NCI-H82 (cell line): ENCODE measurements around the gene SMARCAL1.
A peak's percentile ranks its signal among the peaks of the same experiment; 100 is the strongest.

Experiments used
- DNase-seq: peaks from one replicate; lab custom pipeline; 2025; lab: John Stamatoyannopoulos, UW

SMARCAL1 gene

GRCh38 chr2:216392945-216393840, 19.1 kb upstream of the SMARCAL1 start:
- DNase-seq, result no peak

- DNase-seq, result no peak
Measured at GRCh38 chr2:216394881-216395280, 17.4 kb upstream of the SMARCAL1 start.

DNA sequence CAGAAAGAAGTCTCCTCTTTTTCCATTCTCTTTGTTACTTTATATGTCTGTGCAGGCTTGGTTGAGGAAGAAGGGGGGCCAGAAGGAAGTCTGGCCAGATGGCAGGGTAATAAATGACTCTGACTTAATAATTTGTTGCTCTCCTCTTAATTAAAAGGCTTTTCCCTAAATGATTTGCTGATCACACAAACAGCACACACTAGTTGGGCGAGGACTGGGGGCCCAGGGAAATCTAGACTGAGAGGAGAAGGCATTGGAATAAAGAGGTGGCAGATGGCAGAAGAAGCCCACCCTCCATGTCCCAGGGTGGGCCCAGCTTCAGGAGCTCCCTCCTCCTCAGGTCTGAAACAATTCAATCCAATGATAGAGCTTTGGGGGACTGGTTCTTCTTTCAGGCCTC, 12.7 kb upstream of the SMARCAL1 start:
- DNase-seq, result peak; percentile 80

- DNase-seq, result no peak
Measured at GRCh38 chr2:216402751-216403150, 9.5 kb upstream of the SMARCAL1 start.

DNA sequence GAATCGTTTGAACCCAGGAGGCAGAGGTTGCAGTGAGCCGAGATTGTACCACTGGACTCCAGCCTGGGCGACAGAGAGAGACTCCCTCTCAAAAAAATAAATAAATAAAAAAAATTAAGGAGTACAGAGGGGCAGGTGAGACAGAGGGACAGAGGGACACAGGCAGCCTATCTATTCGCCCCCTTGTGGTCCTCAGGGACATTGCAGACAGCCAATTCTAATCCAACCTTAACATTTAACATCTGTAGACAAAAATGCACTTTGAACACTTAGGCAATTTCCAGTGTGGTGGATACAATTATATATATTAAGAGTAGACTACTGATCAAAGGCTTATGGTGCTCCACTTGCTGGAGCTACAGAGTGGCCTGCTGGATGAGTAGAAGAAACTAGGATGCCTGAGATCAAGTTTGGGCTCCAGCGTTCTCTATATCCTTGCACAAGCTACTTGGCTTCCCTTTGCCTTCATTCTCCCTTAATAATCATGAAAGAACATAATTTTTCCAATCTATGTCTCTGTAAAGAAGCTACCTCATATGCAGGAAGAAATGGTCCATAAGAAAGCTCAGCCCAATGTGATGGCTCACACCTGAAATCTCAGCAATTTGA, 8.2 kb upstream of the SMARCAL1 start:
- DNase-seq, result peak; percentile 55

DNA sequence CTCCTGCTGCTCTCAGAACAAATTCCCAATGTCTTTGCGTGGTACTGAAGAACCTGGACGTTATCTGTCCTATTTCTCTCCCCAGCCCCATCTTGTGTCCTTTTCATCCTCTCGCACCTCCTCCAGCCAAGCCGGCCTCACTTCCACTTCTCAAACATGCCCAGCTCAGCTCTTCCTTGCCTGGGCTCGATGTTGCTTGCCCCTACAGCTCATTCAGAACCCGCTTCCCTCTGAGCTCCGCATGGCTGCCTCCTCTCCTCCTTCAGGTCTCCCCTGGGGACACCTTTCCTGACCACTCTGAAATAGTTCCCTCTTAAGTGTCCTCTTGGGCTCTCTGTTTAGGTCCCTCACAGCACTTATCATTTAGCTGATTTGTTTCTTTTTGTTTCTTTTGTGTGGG, 6.7 kb upstream of the SMARCAL1 start:
- no peak for DNase-seq

- no peak for DNase-seq
Measured at GRCh38 chr2:216406826-216407225, 5.5 kb upstream of the SMARCAL1 start.

DNA sequence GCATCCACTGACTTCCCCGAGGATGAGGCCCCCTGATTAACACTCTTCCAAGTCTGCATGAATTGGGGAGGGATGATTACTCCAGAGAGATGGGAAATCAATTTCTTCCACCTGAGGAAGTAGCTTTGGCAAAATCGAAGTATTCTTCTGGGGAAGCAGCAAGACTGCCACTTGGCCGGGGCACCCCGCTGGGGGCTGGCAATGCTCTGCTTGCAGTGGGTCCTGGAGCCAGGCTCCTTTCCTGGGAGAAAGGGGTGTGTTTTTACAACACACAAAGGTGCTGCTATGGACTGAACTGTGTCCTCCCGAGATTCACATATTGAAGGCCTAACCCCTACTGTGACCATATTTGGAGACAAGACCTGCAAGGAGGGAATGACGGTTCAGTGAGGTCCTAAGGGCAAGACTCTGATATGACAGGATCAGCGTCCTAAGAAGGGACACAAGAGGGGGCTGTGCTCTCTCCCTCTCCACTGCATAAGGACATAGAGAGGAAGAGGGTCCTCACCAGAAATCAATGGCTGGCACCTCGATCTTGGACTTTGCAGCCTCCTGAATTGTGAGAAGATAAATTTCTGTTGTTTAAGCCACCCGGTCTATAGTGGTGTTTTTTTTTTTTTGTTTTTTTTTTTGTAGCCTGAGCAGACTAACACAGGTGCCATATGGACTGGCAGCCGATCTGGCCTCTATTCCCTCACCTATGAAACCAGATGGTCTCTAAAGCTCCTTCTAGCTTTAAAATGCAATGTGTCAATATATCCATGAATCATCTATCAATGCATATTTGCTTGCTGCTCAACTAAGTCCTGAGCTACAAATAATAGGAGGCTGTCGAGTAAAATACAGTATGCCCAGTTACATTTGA, 3.6 kb upstream of the SMARCAL1 start:
- peak; percentile 84 for DNase-seq

- DNase-seq, result peak; percentile 19
Measured at GRCh38 chr2:216410550-216410949, 1.7 kb upstream of the SMARCAL1 start.

DNA sequence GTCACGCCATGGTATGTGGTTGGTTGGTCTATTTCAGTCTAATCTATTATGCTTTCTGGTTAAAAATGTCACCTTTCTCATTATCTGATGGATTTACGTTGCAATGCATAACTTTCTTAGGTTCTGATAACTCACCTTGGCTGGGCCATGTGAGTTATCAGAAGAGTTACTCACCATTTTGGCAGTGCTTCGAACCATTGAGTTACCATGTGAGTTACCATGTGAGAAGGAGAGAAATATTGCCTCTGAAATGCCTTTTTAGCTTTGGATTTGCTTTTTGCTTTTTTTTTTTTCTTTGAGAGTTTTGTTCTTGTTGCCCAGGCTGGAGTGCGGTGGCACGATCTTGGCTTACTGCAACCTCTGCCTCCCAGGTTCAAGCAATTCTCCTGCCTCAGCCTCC, 1.6 kb downstream of the SMARCAL1 start:
- no peak for DNase-seq

GRCh38 chr2:216414772-216415319, 2.6 kb downstream of the SMARCAL1 start:
- no peak for DNase-seq

DNA sequence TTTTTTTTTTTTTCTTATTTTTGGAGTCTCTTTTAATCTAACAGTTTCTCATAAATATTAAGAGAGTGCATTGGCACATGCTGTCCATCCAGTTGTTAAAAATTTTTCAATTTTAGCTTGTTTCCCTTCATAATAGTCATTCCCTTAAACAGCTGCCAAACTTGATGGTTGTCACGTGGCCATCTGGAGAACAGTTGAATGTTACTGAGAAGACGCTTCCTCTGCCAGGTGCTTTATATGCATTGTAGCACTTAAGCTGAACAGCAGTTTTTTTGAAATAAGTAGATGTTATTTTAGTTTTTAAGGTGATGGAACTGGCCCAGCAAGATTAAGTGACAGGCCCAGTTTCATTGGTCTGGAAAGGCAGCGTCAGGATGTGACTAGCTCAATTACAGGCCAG, 3.3 kb downstream of the SMARCAL1 start:
- no peak for DNase-seq

GRCh38 chr2:216416571-216417307, 4.5 kb downstream of the SMARCAL1 start:
- DNase-seq, result no peak

- DNase-seq, result no peak
Measured at GRCh38 chr2:216418981-216419380, 6.7 kb downstream of the SMARCAL1 start.

DNA sequence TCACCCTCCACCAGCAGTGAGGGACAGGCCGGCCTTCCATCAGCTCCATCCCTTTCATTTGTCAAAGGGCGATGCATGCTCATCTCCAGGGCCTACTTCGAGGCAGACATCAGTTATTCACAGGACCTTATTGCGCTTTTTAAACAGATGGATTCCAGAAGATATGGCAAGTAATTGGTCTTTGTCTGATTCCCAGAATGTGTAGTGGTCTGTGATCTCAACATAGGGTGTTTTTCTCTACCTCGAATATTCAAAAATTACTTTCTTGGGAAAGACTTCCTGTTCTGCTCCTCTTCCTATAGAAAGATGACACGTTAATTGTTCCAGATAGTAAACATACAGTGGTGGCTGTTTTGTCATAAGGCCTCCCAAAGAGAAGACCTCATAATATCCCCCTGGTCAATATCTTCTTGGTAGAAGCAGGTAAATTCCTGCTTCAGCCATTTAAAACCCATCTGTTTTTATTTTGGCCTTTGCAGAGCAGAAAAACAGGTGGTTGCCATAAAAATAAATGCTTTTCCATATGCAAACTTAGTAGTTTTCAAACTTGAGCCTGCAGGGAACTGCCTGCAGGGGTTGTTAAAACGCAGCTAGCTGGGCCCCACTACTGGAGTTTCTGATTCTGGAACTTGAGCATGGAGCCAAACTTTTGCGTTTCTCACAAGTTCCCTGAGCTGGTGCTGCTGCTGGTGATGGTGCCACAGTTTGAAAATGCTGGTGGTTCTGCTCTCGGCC, 8.2 kb downstream of the SMARCAL1 start:
- DNase-seq, result no peak

DNA sequence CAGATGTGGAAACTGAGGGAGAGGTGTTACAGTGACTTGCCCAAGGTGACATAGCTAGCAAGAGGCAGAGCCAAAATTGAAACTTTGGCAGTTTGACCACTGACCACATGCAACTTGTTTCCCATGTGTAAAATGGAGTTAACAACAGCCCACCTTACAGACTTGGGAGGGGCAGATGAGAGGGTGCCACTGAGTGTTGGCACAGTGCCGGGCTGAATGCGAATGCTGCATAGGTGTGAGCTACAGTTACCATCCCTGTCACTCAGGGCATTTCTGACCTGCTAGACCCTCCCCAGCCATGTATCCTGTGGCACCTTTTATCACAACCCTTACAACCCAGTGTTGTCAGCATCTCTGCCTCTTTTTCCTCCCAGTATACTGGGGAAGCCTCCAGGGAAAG, 10.8 kb downstream of the SMARCAL1 start:
- no peak for DNase-seq

GRCh38 chr2:216424274-216424673, 12.0 kb downstream of the SMARCAL1 start:
- no peak for DNase-seq

DNA sequence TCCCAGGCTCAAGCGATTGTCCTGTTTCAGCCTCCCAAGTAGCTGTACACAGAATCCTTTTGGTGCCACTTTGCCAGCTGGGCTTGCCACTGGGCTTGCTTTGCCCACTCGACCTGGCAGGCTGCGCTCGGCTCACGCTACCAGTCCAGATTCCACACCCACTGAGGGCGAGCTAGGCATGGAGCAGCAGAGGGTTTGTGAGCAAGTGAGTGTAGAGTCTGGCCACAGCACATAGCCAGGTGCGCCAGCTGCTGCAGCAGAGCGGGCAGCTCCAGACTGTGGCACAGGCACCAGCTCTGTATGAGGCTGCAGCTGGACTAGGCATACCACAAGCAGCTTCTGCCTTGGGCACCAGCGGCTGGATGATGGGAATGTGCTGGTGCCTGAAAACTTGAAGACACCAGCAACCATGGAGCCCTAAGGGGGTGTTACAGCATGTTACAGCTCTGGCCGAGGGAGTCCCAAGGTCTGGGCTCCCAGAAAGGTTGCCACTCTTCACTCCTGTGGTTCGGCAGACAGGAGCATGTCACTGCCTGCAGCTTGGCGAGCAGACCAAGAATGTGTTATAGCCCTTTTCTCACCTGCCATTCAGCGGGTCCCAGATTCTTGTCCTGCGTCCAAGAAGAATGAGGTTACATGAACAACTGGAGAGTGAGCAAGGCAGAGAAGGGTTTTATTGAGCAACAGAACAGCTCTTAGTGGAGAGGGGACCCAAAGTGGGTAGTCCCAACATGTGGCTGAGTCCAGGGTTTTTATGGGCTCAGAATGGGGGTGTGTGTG, 12.9 kb downstream of the SMARCAL1 start:
- DNase-seq, result no peak

DNA sequence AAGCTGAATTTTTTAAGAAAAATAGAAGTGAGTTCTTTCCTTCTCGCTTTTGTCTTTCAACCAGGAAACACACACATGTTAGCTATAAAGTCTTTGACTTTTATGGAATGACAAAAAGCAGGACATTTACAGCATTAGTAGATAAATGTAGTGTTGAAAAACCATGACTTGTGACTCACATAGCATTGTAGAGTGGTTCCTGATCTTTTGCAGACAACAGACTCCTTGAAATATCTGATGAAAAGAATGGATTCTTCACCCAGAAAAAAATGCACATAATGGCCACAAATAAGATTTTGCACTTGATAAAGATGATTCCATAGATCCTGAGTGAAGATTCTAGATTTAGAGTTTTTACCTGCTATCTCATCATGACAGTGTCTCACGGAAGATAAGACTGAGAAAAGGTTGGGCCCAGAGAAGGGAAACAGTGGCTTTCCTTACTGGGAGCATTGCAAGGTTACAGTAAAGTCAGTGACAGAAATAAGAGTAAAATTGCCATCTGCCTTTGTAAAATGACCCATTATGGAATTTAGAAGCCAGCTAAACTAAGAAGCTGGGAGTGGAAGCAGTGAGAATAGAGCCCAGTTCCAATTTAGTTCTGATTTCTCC, 14.0 kb downstream of the SMARCAL1 start:
- no peak for DNase-seq

DNA sequence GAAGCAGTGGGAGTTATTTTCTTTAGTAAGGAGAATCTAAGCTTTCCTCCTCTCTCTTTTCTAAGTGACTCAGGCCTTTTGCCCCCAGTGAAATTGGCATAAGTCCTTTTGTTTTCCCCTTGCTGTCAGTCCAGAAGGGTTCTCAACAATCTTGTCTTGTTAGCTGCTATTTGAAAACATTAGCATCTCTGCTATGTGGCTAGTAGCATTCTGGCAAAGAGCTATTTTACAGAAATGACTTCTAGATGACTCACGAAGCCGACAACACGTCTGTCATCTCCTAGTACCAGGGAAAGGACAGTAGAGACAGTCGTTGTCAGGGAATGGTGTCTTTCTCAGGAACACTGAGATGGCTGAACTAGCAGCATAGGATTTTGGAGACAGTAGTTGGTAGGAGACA, 14.7 kb downstream of the SMARCAL1 start:
- no peak for DNase-seq
